Sigmoid colon (tissue), 4 donors: ENCODE results near the gene PADI6.

Experiments
- CTCF ChIP-seq, 4 experiments: fragments of 450-650 bp in 3 of 4; fragments of 200-600 bp in 1 of 4; IDR thresholded peaks; one replicate each; pipeline ENCODE4 v1.5.1; 2016 to 2019; ENCODE audit warnings: antibody characterized with exemption in 4 of 4, mild to moderate bottlenecking in 3 of 4, moderate library complexity in 2 of 4
- EP300 ChIP-seq, 4 donors: sonication (generic); formaldehyde crosslinking; IDR thresholded peaks; one replicate each; pipeline ENCODE4 v1.6.1; 2017; ENCODE audit warnings: antibody characterized with exemption in 4 of 4
- POLR2A ChIP-seq, 2 donors: fragments of 450-650 bp; IDR thresholded peaks; one replicate each; pipeline ENCODE4 v1.6.1; 2016; ENCODE audit warnings: antibody characterized with exemption in 2 of 2, mild to moderate bottlenecking in 2 of 2, moderate library complexity in 2 of 2

GRCh38 chr1:17432412-17432811 lies 60.4 kb downstream of the PADI6 start:
- TF ChIP-seq EP300 (IDR thresholded peaks at IDR 0.05) (no peak), CTCF (IDR thresholded peaks at IDR 0.05) (no peak), POLR2A (IDR thresholded peaks at IDR 0.05) (no peak)
